GM21576 (cell line): Measurements from ENCODE around the gene DLAT.
"Not testable (repeated sequence)": the region's sequence is repeated elsewhere in the genome, so short reads cannot be mapped to it uniquely, and the experiment has no call there.

Experiments used
- ATAC-seq: cut with Tn5 transposase; IDR thresholded peaks from one replicate; pipeline ENCODE4 v1.9.1; 2021; ENCODE audit warnings: mild to moderate bottlenecking, moderate library complexity; ENCODE audit not compliant: unreplicated experiment

The DLAT gene

DNA sequence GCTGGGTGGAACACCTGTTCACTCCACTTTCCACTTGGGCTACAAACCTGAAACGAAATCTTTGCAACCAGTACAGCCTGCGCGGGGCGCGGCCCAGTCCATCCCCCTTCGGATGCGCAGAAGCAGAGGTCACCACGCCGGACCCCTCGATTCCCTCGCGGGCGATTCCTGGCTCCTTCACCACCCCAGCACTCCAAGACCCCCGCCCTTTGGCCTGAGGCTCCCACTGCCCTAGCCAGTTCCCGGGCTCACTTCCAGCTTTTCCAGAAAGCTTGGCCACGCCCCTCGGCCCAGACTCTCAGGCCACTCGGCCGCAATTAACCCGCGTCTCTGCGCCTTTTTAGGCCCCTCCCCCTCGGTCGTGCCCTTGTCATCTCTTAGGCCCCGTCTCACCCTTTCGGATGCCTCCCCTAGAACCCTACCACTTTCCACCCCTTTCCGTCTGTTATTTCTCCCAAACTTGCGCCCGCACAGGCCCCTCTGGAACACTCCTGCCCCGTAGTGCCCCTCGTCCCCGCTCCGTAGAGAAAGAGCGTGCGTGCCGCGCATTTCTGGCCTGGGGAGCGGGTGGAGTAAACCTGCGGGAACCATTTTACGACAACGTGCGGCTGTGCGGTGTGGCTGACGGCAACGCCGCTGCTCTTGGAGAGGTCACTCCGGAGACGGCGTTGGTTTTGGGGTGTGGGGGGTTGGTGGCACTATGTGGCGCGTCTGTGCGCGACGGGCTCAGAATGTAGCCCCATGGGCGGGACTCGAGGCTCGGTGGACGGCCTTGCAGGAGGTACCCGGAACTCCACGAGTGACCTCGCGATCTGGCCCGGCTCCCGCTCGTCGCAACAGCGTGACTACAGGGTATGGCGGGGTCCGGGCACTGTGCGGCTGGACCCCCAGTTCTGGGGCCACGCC lies at the start of gene DLAT:
Gene DLAT (plus strand): TSS at position 636 of the 906 bp plus-strand sequence. CDS start 65 bp downstream, at position 701.
- ATAC-seq: peak; percentile 70

DNA sequence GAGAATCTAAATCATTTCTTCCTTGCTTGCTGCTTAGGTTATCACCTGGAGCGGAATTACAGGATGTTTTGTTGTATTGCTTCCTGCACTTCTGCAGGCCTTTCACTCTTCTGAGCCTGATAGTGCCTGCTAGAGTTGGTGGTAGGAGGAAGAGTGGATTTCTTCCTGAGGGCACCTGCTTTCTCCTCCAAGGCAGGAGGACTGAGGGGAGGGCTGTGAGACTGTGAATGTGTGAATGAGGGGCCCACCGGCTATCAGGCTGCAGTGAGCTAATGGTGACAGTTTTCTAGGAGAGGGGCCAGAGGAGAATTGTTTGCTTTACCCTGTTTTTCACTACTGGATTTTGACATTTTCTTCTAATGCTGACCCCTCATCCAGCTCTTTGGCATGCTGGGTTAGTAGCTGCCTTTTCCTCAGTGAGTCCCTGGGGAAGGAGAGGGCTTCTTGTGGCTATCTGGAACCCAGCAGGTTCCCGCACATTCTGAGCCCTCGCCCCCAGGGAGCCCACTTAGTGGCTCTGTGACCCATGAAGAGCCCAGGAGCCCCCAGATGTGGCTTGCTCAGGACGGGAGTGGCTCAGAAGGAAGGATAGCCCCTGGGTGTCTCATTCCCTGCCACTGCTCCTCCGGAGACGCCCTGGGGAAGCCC lies 49.0 kb upstream of the DLAT start:
- ATAC-seq: no peak

DNA sequence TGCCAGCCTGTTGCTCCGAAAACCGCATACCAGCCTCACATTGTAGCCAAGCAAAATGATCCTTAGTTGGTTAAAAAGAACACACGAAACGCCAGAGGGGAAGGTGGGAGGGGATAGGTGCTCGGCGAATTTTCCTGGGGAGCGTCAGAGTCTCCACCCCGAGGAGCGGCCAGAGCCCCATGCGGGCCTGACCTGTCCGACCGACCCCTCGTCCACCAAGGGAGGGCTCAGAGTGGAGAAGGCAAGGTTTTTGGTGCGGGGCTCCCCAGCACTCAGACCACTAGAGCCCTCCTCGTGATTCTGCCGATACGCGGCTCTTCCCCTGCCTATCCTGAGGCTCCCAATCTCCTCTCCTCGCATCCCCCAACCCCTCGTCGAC lies 48.5 kb upstream of the DLAT start:
- ATAC-seq: no peak

DNA sequence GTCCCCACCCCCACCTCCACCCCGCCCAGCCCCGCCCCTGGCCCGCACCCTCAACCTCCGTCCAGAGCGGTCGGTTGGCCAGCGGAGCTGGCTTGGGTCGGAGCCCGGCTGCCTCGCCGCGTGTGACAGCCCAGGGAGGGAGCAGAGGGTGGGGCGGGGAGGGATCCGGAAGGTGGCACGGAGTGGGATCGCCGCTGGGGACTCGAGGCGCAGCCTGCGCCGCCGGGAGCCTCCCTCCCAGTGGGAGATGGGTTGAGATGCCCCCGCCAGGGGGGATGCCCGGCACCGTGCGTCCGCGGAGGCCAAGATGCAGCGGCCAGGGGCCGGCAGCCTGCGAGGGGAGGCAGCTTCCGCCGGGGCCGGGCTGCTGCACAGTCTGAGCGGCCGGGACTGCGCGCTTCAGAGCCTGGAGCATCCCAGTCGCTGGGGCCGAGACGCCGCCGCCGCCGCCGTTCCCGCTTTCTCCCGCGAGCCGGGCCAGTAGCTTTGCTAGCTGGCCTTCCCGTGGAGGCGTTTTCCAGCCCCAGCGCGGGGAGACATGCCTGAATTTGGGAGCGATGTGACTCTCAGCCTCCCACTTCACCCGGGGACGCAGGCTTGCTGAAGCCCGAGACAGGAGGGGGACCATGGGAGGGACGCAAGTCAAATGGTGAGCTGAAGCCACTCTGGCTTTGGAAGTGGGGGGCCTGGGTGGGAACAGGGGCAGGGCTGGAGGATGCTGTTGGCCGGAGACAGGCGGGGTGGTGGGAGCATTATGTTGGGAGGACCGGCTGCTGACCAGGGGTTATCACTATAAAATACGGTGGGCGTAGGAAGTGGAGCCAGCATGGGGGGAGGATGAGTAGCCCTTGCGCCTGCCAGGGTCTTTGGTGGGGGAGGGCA lies 47.8 kb upstream of the DLAT start:
- no peak for ATAC-seq

DNA sequence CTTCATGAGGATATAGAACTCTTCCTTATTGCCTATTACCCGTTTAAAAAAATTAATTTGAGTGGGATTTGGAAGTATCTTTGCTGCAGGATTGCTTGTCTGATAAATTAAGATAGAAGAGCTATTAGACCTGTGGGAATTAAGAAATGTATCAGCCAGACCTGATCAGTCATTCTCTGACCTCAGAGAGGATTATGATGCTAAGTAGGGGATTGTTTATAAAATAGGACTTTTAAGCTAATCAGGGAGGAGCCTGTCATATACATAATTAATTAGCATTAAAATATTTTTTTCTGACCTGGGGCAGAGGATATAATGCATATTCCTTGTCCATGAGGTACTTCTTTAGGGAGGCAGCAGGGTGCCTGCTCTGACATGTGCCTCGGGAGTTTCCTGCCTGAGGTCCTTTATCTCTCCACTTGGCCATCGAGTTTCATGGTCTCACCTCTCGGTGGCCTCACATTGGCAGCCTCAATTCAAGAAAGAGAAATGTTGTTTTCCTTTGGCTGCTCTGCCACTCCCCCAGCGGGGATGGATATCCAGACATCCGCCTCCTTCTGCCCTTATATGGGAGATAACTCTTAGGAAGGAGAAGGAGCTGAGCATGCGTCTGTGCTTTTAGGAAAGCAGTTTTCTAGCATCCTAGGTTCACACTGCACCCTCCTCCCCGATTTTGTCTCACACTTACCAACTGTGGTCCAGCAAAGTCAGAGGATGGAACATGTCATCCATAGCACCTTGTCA lies 47.0 kb upstream of the DLAT start:
- no peak for ATAC-seq

DNA sequence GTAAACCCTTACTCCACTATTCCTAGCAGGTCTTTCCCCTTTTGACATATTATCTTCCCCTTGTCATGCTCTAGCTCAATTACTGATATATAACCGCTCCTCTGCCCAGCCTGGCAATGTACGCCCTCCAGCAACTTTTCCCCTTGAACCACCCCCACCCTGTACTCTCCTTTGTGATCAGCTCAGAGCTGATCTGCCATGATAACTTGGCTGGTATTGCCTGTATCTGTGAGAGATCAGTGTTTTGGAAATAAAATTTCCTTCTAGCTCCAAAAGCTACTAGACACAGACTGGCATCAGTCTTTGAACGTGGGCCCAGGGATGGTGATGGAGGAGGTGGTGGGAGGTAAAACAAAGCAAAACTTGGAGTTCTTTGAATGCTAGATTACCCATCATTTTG lies 45.1 kb upstream of the DLAT start:
- no peak for ATAC-seq

DNA sequence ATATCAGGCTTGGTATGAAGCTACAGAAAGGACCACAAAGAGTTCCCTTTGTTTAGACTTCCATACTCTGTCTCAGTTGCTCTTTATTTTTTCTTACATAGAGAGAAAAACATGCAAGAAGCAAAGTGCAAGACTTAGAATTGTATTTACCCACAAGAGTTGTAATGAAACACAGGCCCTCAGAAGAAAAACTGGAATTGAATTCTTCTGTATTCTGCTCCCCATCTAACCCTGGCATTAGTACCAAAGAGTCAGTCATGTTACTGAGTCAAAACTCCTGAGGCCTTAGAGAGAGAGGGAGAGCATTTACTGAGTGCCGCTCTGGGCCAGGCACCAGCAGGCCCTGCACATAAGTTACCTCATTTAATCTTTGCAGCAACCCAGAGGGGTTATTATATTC lies 43.9 kb upstream of the DLAT start:
- ATAC-seq: no peak

DNA sequence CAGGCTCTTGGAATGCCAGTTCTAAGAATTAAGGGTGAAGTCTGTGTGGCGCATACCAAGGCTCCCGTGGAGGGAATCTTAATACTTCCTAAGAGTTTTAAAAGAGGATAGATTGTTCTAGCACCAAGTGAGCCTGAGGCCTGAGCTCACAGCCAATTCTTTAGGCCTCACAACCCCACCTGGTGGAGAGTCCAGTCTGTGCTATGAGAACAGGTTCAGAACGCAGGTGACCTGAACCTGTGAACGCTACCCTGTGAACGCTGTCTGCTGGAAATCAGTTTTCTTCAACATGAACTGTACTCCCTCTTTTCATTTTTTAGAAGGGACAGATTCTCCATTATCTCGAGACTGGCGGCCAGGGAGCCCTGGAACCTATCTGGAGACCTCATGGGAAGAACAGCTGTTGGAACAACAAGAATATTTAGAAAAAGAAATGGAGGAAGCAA lies 43.2 kb upstream of the DLAT start:
- no peak for ATAC-seq

DNA sequence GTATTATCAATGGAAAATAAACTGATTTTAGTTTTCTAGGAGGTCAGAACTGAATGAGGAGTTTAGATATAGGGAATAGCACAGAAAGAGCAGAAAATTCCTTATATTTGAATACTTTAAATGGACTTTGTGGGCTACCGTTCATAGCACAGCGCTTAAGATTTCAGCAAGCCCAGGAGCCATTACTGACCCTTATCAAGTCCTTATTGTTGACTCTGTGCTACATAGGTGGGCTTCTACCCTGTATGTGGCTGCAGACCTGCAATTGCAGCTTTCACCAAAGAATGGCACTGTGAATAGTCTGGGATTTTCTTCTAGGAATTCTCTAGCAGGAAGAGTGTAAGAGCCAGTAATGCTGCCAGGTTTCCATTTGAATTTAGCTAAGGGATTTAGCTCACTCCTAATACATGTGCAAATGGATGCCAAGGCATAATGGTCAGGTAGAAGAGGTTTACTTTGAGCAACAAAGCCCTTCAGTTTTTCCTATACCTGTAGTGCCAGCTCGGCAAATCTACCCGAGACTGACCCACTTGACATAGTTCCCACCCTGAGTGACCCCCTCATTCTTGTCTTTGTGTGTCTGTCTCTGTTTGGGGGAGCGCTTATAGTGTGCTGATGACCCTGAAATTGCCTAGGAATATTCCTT lies 42.5 kb upstream of the DLAT start:
- ATAC-seq: no peak

DNA sequence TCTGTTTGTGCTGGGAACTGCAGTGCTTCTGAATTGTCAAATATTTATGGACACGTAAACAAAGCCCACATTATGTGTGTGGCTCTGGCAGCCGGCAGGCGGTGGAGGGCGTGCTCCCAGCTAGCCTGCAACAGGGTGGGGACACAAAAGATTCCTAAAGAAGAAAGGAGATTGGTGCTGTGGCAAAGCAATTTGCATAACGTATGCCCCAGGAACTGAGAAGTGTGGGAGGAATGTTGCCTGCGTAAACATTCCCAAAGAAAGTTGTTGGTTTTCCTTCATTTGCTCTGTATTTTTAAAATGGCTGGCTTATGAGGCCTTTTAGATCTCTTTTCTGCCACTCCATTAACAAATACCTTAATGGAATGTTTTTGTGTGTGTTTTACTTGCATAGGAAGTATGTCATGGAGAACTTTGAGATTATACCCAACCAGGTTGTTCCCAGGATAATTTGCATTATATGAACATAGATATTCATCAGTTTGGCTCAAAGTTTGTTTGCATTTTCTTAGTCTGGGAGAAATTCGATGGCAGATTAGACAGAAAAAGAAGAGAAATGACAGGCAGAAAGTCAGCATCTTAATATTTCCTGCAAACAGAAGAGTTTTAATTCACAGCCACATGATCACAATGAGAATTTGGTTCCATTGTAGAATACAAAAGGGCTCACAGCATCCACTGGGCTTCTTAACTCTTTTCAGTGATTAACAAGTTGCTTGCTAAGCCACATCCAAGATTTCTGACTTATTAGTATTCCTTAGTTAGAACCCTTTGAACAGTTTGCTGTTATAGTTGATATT lies 41.8 kb upstream of the DLAT start:
- ATAC-seq: no peak

DNA sequence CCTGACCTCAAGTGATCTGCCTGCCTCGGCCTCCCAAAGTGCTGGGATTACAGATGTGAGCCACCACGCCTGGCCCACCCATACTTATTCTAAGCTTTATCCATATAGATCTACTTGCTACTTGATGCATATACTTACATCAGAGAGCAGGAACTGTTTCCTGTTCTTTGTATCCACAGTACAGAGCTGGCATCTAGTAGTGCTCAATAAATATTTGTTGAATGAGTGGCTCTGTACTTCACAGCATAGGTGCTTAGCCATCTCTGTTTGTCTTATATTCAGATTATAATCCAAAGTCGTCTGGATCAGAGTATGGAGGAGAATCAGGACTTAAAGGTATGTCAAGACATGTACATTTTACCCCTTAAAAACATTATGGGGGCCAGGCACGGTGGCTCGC lies 38.6 kb upstream of the DLAT start:
- ATAC-seq: no peak

DNA sequence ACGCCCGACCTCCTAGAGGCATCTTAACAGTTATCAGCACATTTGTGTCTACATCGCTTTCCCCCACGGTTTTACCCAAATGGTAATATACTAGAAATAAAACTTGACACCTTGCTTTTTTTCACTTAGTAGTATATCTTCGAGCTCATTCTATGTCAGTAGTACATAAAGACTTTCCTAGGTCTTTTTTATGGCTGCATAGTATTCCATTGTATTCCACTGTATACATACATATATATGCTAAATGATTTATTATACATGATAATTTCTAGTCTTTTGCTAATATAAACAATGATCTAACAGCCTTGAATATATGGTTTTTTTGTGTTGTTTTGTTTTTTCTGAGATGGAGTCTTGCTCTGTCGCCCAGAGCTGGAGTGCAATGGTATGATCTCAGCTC lies 34.8 kb upstream of the DLAT start:
- no peak for ATAC-seq

DNA sequence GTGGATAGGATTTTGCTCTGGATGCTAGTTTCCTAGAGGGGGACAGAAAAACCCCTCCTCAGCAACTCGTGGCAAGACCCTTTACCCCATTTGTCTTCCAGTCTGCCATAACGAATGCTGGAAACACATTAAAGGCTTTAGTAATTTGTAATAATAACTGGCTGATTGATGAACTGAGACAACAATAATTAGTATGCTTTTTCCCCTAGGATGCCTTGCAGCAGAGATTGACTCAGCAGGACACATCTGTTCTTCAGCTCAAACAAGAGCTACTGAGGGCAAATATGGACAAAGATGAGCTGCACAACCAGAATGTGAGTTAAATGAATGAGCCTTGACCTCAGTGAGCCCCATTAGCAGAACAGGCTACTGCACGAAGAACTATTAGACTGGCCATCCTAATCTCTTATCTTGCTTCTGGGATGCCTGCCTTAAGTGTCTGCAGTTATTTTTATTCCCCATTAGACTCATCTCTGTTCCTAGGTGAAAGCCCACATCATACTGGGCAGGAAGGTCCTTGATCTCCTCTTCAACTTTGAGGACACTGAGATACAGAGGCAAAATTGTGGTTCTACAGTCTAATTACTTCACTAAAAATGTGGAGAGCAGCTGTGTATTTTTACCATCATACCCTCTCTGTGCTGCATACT lies 32.9 kb upstream of the DLAT start:
- no peak for ATAC-seq

DNA sequence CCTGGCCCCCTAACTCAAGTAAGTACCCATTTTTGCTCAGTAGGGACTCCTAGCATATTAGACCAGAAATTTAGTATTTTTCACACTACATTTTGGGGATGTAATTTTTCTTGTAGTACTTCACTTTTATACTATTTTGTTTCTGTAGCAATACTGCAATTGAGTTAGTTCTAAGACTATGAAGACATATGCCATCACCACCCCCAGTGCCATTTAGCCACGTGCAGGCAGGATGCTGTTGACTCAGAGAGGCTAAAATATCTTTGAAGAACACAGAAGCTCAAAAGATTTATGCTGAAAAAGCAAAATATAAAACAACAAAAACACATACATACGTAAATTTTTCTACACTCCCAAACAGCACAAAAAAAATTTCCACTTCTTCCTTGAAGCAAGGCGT lies 29.1 kb upstream of the DLAT start:
- no peak for ATAC-seq

DNA sequence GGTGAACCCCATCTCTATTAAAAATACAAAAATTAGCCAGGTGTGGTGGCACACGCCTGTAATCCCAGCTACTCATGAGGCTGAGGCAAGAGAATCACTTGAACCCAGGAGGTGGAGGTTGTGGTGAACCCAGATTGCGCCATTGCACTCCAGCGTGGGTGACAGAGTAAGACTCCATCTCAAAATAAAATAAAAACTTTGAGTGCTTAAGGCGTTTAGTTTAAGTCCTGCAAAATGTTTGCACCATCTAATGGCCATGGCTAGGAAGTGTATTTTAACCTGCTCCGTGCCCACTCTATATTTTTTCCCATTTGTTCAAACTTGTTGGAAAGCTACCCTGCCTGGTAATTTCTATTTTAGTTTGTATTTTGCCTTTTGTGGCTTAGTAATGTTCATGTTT lies 28.5 kb upstream of the DLAT start:
- not testable (repeated sequence) for ATAC-seq

DNA sequence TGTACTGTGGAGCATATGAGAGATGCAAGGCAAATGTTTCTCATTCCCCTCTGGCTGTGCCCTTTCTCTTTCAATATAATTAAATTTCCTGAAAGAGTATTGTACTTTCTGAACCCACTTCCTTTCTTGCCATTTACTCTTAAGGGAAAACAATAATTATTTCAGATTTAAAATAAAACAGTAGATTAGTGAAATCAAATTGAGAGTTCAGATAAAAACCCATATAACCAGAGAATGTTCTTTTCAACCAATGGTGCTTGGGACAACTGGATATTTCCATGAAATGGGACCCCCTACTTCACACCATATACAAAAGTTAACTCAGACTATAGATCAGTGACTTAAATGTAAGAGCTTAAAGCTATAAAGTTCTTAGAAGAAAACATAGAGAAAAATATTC lies 26.1 kb upstream of the DLAT start:
- ATAC-seq: no peak

DNA sequence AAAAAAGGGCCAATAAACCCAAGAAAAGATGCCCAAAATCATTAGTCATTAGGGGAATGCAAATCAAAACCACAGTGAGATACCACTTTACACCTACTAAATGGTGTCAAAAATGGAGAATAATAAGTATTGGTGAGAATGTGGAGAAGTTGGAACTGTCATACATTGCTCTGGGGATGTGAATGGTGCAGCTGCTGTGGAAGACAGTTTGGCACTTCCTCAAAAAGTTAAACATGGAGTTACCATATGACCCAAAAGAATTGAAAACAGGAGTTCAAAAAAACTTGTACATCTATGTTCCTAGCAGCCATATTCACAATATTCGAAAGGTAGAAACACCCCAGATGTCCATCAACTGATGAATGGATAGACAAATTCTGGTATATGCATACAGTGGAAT lies 24.5 kb upstream of the DLAT start:
- no peak for ATAC-seq

DNA sequence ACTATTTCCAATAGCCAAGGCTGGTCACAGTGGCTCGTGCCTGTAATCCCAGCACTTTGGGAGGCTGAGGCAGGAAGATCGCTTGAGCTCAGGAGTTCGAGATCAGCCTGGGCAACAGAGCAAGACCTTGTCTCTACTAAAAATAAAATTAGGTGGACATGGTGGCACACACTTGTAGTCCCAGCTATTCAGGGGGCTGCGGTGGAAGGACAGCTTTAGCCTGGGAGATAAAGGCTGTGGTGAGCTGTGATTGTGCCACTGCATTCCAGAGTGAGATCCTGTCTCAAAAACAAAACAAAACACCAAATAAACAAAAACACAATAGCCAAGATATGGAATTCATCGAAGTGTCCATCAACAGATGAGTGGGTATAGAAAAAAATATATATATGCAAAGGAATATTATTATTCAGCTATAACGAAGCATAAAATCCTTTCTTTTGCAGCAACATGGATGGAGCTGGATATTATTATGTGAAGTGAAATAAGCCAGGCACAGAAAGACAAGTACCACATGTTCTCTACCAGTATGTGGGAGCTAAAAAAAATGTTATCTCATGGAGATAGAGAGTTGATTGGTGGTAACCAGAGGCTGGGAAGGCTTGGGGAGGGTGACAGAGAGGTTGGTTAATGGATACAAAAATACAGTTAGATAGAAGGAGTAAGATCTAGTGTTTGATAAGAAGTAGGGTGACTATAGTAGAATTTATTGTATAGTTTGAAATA lies 22.6 kb upstream of the DLAT start:
- ATAC-seq: no peak
